Osteoblast (primary cell): ENCODE results near the gene UGT3A2. TPM values are rescaled to one million over a fixed set of nuclear protein-coding genes. Genes with fewer than 3 reads are reported as not detected.

Experiments
- DNase-seq: peaks from one replicate; pipeline ENCODE4 v3.0.0; 2011; ENCODE audit warnings: low spot score, mixed read lengths; ENCODE audit not compliant: insufficient read length; ENCODE audit errors: missing footprints
- H2AFZ ChIP-seq: 2 replicates; pipeline ENCODE4 v1.6.0; 2011; ENCODE audit warnings: mild to moderate bottlenecking, low read length
- H3K27ac ChIP-seq: 2 replicates; pipeline ENCODE4 v1.5.1; 2011; ENCODE audit warnings: mild to moderate bottlenecking, low read depth, low read length, moderate library complexity
- H3K27me3 ChIP-seq: 2 replicates; pipeline ENCODE4 v1.6.0; 2012; ENCODE audit warnings: mild to moderate bottlenecking, control low read depth, inconsistent platforms, low read length, moderate library complexity; ENCODE audit not compliant: insufficient read depth
- H3K36me3 ChIP-seq: 2 replicates; pipeline ENCODE4 v1.5.1; 2011; ENCODE audit warnings: mild to moderate bottlenecking, low read length, control low read depth, moderate library complexity; ENCODE audit not compliant: insufficient read depth
- H3K4me1 ChIP-seq: 2 replicates; pipeline ENCODE4 v1.5.1; 2011; ENCODE audit warnings: mild to moderate bottlenecking, low read length, control low read depth, moderate library complexity; ENCODE audit not compliant: insufficient read depth
- H3K4me2 ChIP-seq: 2 replicates; pipeline ENCODE4 v1.6.0; 2011; ENCODE audit warnings: mild to moderate bottlenecking, low read length; ENCODE audit not compliant: insufficient read depth
- H3K4me3 ChIP-seq: fragments of 200-600 bp; sonication (generic); 3 replicates; pipeline ENCODE4 v1.5.1; 2012; ENCODE audit warnings: mild to moderate bottlenecking, low read length, inconsistent platforms; ENCODE audit not compliant: insufficient read depth
- H3K79me2 ChIP-seq: 2 replicates; pipeline ENCODE4 v1.6.0; 2012; ENCODE audit warnings: mild to moderate bottlenecking, low read length, control low read depth, inconsistent platforms; ENCODE audit not compliant: insufficient read depth
- H3K9me3 ChIP-seq: 2 replicates; pipeline ENCODE4 v1.5.1; 2011; ENCODE audit warnings: low read depth, low read length, control low read depth
- H4K20me1 ChIP-seq: 2 replicates; pipeline ENCODE4 v1.6.0; 2012; ENCODE audit warnings: mild to moderate bottlenecking, low read length, control low read depth; ENCODE audit not compliant: insufficient read depth
- total RNA-seq: library from RNA; depleted of rRNA; stranded (reverse); fragments of >200 nt; gene quantifications from 2 replicates; pipeline ENCODE4 v1.2.3, GENCODE V29; 2012
- TF ChIP-seq, protein P1 (sequence below): IDR thresholded peaks from 2 replicates; pipeline ENCODE4 v1.5.1; 2011; ENCODE audit warnings: mild to moderate bottlenecking, low read depth, low read length, moderate library complexity; ENCODE audit errors: extremely low read depth

The UGT3A2 gene
- total RNA-seq, 1 donor = under 0.01 TPM

- DNase-seq = no peak
- Histone ChIP-seq H2AFZ (no peak overlapping the region), H3K4me2 (no peak overlapping the region), H3K36me3 (no peaks in the 10 kb centered on the region), H3K4me1 (no peaks in the 10 kb centered on the region), H3K79me2 (no peaks in the 10 kb centered on the region), H3K27me3 (peaks cover 16% of the 10 kb centered on the region), H3K9me3 (no peaks in the 10 kb centered on the region), H4K20me1 (no peaks in the 10 kb centered on the region), H3K27ac (no peak overlapping the region), H3K4me3 (no peak overlapping the region)
- TF ChIP-seq, protein P1, sequence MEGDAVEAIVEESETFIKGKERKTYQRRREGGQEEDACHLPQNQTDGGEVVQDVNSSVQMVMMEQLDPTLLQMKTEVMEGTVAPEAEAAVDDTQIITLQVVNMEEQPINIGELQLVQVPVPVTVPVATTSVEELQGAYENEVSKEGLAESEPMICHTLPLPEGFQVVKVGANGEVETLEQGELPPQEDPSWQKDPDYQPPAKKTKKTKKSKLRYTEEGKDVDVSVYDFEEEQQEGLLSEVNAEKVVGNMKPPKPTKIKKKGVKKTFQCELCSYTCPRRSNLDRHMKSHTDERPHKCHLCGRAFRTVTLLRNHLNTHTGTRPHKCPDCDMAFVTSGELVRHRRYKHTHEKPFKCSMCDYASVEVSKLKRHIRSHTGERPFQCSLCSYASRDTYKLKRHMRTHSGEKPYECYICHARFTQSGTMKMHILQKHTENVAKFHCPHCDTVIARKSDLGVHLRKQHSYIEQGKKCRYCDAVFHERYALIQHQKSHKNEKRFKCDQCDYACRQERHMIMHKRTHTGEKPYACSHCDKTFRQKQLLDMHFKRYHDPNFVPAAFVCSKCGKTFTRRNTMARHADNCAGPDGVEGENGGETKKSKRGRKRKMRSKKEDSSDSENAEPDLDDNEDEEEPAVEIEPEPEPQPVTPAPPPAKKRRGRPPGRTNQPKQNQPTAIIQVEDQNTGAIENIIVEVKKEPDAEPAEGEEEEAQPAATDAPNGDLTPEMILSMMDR = no peak
Observed at GRCh38 chr5:36057386-36057785, 9.3 kb downstream of the UGT3A2 start.

DNA sequence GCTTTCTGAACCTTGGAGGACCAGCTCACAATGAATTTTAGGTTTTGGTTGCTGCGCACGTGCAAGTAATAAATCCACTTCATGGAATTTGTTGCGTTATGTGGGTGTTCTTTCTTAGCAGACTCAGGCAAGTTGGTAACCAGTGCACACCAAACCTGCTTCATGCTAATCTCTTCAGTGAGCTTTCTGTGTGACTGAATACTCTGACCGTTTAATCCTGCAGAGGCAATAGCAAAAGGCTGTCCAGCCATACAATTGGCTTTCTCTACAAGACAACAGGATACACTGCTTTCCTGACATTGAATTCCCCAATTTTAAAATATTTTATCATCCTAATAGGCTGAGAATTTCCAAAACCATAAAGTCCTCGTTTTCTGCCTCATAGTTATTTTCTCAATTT lies 10.3 kb downstream of the UGT3A2 start:
- Histone ChIP-seq H4K20me1 (no peaks in the 10 kb centered on the region), H3K27me3 (peaks cover 16% of the 10 kb centered on the region), H3K9me3 (no peaks in the 10 kb centered on the region), H2AFZ (no peak overlapping the region), H3K4me2 (no peak overlapping the region), H3K4me3 (no peak overlapping the region), H3K79me2 (no peaks in the 10 kb centered on the region), H3K4me1 (no peaks in the 10 kb centered on the region), H3K27ac (no peak overlapping the region), H3K36me3 (no peaks in the 10 kb centered on the region)
- DNase-seq = no peak
- TF ChIP-seq, protein P1 = no peak

DNA sequence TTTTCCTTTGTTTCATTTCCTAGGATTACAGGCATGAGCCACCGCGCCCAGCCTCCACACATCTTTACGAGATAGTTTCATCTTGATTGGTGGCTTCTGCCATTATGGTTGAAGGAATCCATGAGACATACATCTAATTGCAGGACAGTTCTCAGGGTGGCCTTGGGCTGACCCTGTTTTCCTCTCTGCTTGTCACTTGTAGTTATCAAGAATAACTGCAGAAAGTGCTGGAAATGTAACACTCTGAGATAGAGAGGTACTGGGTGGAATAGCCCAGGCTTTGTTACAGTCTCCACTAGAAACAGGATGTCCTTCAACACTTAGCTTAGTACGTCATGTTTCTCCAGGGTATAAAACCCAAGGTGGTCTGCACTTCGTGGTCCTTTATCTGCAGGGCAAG lies 10.7 kb downstream of the UGT3A2 start:
- DNase-seq = no peak
- TF ChIP-seq, protein P1 = no peak
- Histone ChIP-seq H3K36me3 (no peaks in the 10 kb centered on the region), H3K79me2 (no peaks in the 10 kb centered on the region), H3K27ac (no peak overlapping the region), H2AFZ (no peak overlapping the region), H3K4me2 (no peak overlapping the region), H4K20me1 (no peaks in the 10 kb centered on the region), H3K4me1 (no peaks in the 10 kb centered on the region), H3K4me3 (no peak overlapping the region), H3K9me3 (no peaks in the 10 kb centered on the region), H3K27me3 (peaks cover 16% of the 10 kb centered on the region)

DNA sequence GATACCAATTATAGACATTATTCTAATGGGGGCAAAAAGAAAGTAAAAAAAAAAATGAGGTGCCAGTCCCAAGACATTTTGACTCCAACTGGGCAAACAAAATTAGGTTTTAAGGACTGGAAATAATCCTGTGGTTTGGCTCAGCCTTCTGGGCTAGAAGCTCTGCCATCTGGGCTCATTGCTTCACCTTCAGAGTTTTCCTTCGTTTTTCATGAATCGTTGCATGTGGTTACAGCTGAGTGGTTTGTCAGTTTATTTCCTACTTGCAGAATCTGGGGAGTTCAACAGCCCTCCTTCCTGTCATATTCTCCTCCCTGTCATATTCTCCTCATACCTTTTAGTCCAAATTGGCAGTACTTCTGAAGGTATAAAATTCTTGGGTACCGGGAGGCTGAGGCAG lies 12.0 kb downstream of the UGT3A2 start:
- DNase-seq = no peak
- no peak overlapping the region for H3K27ac ChIP-seq
- TF ChIP-seq, protein P1 = no peak
- no peaks in the 10 kb centered on the region for H3K9me3 ChIP-seq
- H3K4me3 ChIP-seq = no peak overlapping the region
- H3K36me3 ChIP-seq = no peaks in the 10 kb centered on the region
- no peaks in the 10 kb centered on the region for H4K20me1 ChIP-seq
- no peaks in the 10 kb centered on the region for H3K4me1 ChIP-seq
- H3K4me2 ChIP-seq = no peak overlapping the region
- H2AFZ ChIP-seq = no peak overlapping the region
- peaks cover 16% of the 10 kb centered on the region for H3K27me3 ChIP-seq
- no peaks in the 10 kb centered on the region for H3K79me2 ChIP-seq
